Heart left ventricle (tissue), 16 donors: ENCODE data around the gene NR3C1. TPM values are rescaled to one million over a fixed set of nuclear protein-coding genes. Genes with fewer than 3 reads are reported as not detected.

Experiments
- ATAC-seq, 4 donors: fragments of 200-7000 bp; cut with Tn5 transposase; one replicate each; pipeline ENCODE4 v1.9.1; 2020 to 2022; ENCODE audit warnings: moderate library complexity in 4 of 4, mild to moderate bottlenecking in 3 of 4, moderate number of reproducible peaks in 1 of 4
- DNase-seq, 5 donors: peaks; one replicate each; pipeline ENCODE4 v3.0.0-alpha.2; 2020
- H3K27ac ChIP-seq, 12 donors: fragments of 200-600 bp; sonication (generic) in 4 of 12; one replicate each; pipeline versions ENCODE4 v1.5.0 to v1.8.0; 2016 to 2022; ENCODE audit warnings: mild to moderate bottlenecking in 2 of 12
- H3K27me3 ChIP-seq, 9 donors: fragments of 200-600 bp; sonication (generic) in 2 of 9; one replicate each; pipeline versions ENCODE4 v1.5.1 to v1.8.0; 2016 to 2022; ENCODE audit warnings: mild to moderate bottlenecking in 3 of 9
- H3K36me3 ChIP-seq, 9 donors: fragments of 200-600 bp; sonication (generic) in 2 of 9; one replicate each; pipeline versions ENCODE4 v1.5.0 to v1.8.0; 2018 to 2022; ENCODE audit warnings: mild to moderate bottlenecking in 2 of 9
- H3K4me1 ChIP-seq, 12 donors: fragments of 200-600 bp; sonication (generic) in 4 of 12; one replicate each; pipeline versions ENCODE4 v1.5.0 to v1.8.0; 2016 to 2022; ENCODE audit warnings: mild to moderate bottlenecking in 3 of 12
- H3K4me3 ChIP-seq, 12 donors: fragments of 200-600 bp; sonication (generic) in 4 of 12; one replicate each; pipeline versions ENCODE4 v1.5.0 to v1.8.0; 2017 to 2022; ENCODE audit warnings: mild to moderate bottlenecking in 9 of 12, moderate library complexity in 4 of 12
- H3K9me3 ChIP-seq, 12 donors: fragments of 200-600 bp; sonication (generic) in 4 of 12; one replicate each; pipeline versions ENCODE4 v1.5.0 to v1.8.0; 2016 to 2022; ENCODE audit warnings: mild to moderate bottlenecking in 1 of 12
- CTCF ChIP-seq, 12 donors: fragments of 200-600 bp; sonication (generic) in 4 of 12; IDR thresholded peaks; one replicate each; pipeline versions ENCODE4 v1.5.0 to v1.8.0; 2018 to 2022; ENCODE audit warnings: antibody characterized with exemption in 12 of 12, mild to moderate bottlenecking in 5 of 12
- POLR2A ChIP-seq, 2 donors: fragments of 450-650 bp; IDR thresholded peaks; one replicate each; pipeline ENCODE4 v1.6.1; 2017; ENCODE audit warnings: antibody characterized with exemption in 2 of 2, mild to moderate bottlenecking in 2 of 2, moderate library complexity in 2 of 2
- WGBS, 4 donors: extraction: QIAGEN DNeasy Blood & Tissue Kit in 2 of 4; methylation state at CpG; one replicate each; pipeline versions ENCODE4 v1.1.5 to v1.1.7; 2013 to 2018; 5-methylcytosine and 5-hydroxymethylcytosine counted together
- intact Hi-C, 10 donors: fragments of 100-400 bp; cut with DNase I; formaldehyde crosslinking; loops; one replicate each; pipeline versions ENCODE4 v1.11.1 to v1.14.2; 2022
- polyA plus RNA-seq, 2 donors: library from polyadenylated mRNA; stranded (reverse); fragments of 200-250 nt; gene quantifications; one replicate each; pipeline ENCODE4 v1.2.3, GENCODE V29; 2013
- total RNA-seq, 9 donors: library from RNA; depleted of rRNA in 2 of 9; stranded (reverse); fragments of >200 nt in 2 of 9; fragmentation: NEBNext Ultra II Directional in 3 of 9; extraction: Animal tissue kit (Norgen Biotek cat#: 25700) in 3 of 9; gene quantifications; one replicate each; pipeline versions ENCODE4 v1.1.0 to v1.2.4, GENCODE V29; 2016 to 2023
- donor health status: ischemic (EF 13 %, LVEDD 7.1; RV severe dilation, severe dysfunction).
- donor health status: healthy with polysubstance abuse.
- donor health status: DM: no; HTN: yes; CAD: no.
- donor health status: DM: no; HTN: no; CAD: no.
- donor health status: ischemic (EF 25% LVEDD 6.9; RV normal size, moderate dysfunction).
- donor health status: ischemic (EF 25% LVEDD 5.7; RV mildly dilated, moderate dysfunction).
- donor health status: healthy.
- donor health status: DM: yes; HTN: yes; CAD: no.
- donor health status: ischemic (EF 35%, LVEDD 5.7; RV mildly dilated, moderate dysfunction).
- donor health status: nonischemic (EF 11% LVEDD 7.7; RV severe dilation, severe dysfunction).
- donor health status: DM: yes; HTN: yes; CAD: no.
- donor health status: PGD.
- donor health status: ischemic (EF 29% LVEDD 5.4; RV normal size, mild dysfunction).
- donor health status: nonischemic (EF 23%, LVEDD 6.1; RV moderate dilation, normal function).

NR3C1 gene
- total and polyA plus RNA-seq, 11 donors, result 10.4 to 73.7 (median 45.3) TPM

- H3K36me3 ChIP-seq, result no peaks in the 10 kb centered on the region
- DNase-seq (no peak), ATAC-seq (no peak)
- no peaks in the 10 kb centered on the region for H3K9me3 ChIP-seq
- H3K4me1 ChIP-seq, result peaks cover 0 to 45% (median 0%) of the 10 kb centered on the region in 12 donors
- intact Hi-C loops, result loop anchor here in 2 of 10 donors (5.0 to 10.0 kb wide), 2 partner anchors 41 to 63 kb away; no protein-coding TSS in a partner anchor
- H3K27ac ChIP-seq, result no peak overlapping the region
- TF ChIP-seq CTCF (IDR thresholded peaks at IDR 0.05) (no peak), POLR2A (IDR thresholded peaks at IDR 0.05) (no peak)
- 88 to 95% (median 94%) methylated on average over 2 of the region's 2 CpGs for WGBS, 4 donors
- H3K27me3 ChIP-seq, result no peaks in the 10 kb centered on the region
- H3K4me3 ChIP-seq, result no peak overlapping the region
These were observed 28.3 kb upstream of the NR3C1 start for GRCh38 chr5:143431789-143432188.

- ATAC-seq (no peak), DNase-seq (no peak)
- intact Hi-C loops, result no loop called here
- Histone ChIP-seq H3K27me3 (no peaks in the 10 kb centered on the region), H3K9me3 (no peaks in the 10 kb centered on the region), H3K4me3 (no peak overlapping the region), H3K4me1 (peaks cover 0 to 24% (median 0%) of the 10 kb centered on the region in 12 donors), H3K36me3 (no peaks in the 10 kb centered on the region), H3K27ac (peak overlapping the region in 1 of 12 donors; percentile 75)
- TF ChIP-seq POLR2A (IDR thresholded peaks at IDR 0.05), result no peak
- TF ChIP-seq CTCF (IDR thresholded peaks at IDR 0.05), result no peak
- 89 to 96% (median 93%) methylated on average over 2 of the region's 2 CpGs for WGBS, 4 donors
These were observed 25.4 kb upstream of the NR3C1 start for GRCh38 chr5:143428738-143429420.

DNA sequence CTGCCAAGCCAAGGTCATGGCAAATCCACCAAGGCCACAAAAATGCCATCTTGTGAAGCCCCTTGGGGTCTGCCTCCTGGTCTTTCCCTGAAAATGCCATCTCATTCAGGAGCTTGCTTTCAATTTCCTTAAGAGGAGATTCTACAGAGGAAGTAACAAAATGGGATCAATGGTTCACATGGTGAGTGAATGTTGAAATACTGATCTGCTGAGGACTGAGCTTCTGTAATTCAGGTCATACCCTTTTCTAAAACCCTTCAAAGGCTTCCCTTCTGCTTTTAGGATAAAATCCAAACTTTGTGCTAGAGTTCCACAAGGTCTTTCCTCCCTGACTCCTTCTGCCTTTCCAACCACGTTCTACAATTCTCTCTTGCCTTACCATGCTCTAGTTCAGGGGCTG, 24.7 kb upstream of the NR3C1 start:
- H3K27me3 ChIP-seq, result no peaks in the 10 kb centered on the region
- 90 to 98% (median 95%) methylated on average over 1 of the region's 1 CpG for WGBS, 4 donors
- DNase-seq, result no peak
- peaks cover 0 to 19% (median 0%) of the 10 kb centered on the region in 12 donors for H3K4me1 ChIP-seq
- H3K27ac ChIP-seq, result peak overlapping the region in 1 of 12 donors; percentile 75
- intact Hi-C loops, result no loop called here
- no peaks in the 10 kb centered on the region for H3K36me3 ChIP-seq
- TF ChIP-seq CTCF (IDR thresholded peaks at IDR 0.05) (no peak), POLR2A (IDR thresholded peaks at IDR 0.05) (no peak)
- ATAC-seq, result no peak
- H3K9me3 ChIP-seq, result no peaks in the 10 kb centered on the region
- H3K4me3 ChIP-seq, result no peak overlapping the region

DNA sequence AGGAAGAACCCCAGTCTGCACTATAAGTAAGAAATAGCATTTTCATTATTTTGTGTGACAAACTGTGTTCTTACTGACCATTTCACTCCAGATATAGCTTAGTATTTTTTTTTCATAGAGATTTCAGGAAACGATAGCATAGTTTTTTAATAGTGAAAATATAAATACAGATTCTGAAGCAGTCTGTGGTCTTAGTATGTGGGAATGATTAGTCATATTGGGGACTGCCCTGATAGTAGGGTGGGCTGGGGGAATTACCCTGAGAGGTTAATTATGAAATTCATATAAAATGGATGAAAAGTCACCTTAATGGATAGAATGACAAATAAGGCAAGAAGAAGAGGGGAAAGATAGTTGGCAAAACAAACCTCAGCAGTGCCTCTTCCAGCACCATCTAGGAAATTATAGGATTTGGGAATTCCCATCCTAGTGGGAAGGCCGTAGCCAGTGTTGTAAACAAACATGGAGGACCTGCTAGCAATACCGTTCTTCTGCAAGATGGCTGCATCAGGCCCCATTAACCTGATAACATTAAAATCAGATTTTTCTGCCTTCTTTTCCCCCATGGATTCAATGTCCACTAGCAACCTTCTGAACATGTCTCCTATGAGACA, 23.7 kb upstream of the NR3C1 start:
- ATAC-seq, result no peak
- no peak overlapping the region for H3K4me3 ChIP-seq
- H3K27me3 ChIP-seq, result no peaks in the 10 kb centered on the region
- 94 to 96% (median 94%) methylated on average over 3 of the region's 3 CpGs for WGBS, 4 donors
- peaks cover 0 to 19% (median 0%) of the 10 kb centered on the region in 12 donors for H3K4me1 ChIP-seq
- intact Hi-C loops, result no loop called here
- no peaks in the 10 kb centered on the region for H3K36me3 ChIP-seq
- no peak overlapping the region for H3K27ac ChIP-seq
- TF ChIP-seq POLR2A (IDR thresholded peaks at IDR 0.05) (no peak), CTCF (IDR thresholded peaks at IDR 0.05) (no peak)
- H3K9me3 ChIP-seq, result no peaks in the 10 kb centered on the region
- no peak for DNase-seq
